Measurements from ENCODE around the gene RIMKLA.
A peak's percentile ranks its signal among the peaks of the same experiment; 100 is the strongest.

RIMKLA gene

DNA sequence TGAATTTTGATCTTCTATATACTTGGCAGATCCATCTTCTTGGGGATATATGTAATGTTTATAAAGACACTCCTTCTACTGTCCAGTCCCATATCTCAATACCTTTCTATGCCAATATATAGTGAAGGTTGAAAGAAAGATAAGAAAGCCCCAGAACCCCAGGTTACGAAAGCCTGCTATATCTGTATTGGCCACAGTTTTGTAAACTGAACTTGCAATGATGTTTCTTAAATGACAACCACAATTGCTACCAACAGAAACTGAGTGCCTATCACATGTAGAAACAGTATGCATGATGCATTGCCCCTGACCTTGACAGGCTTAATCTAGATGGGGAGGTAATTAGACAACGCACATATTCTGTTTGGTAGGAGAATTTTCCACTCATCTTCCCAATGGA, 7.8 kb upstream of the RIMKLA start:
- no peak for DNase-seq

GRCh38 chr1:42379794-42380585, 602 bp upstream of the RIMKLA start:
- DNase-seq: peak; percentile 6

DNA sequence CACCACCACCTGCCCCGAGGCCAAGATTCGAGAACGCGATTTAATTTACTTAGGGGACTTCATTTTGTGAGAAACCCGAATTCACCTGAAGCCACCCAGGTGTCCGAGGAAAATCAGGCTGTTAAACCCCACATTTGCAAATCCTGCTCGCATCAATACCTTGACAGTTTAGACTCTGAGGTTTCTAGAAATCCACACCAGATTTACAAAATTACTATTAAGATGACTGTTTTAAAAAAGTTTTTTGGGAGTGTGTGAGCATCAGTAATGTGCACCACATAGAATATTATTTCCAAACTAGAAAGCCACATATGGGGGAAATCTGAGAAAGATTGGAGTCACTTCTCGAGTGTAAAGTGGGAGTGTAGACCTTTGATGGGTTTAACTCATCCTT, 685 bp downstream of the RIMKLA start:
- DNase-seq: no peak

DNA sequence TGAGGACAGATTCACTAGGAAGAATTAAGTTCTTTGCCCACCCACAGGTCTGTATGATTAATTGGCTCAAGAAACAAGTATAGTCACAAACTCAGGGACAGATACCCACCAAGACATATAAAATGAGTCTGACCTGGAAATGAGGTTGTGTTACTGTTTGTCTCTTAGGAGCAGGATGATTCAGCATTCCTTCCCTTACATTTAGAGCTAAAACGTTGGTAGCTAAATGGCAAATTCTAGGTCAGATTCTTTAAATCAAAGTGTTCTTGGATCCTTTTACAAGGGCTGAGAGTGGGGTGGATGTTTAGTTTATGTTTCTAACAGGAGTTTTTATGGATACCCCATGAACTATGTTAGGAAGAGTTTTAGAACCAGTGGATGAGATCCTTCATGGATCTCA, 4.7 kb downstream of the RIMKLA start:
- DNase-seq: no peak

- DNase-seq: no peak
These were observed 5.5 kb downstream of the RIMKLA start for GRCh38 chr1:42386051-42386450.

- no peak for DNase-seq
These were observed 11.7 kb downstream of the RIMKLA start for GRCh38 chr1:42392255-42392654.

DNA sequence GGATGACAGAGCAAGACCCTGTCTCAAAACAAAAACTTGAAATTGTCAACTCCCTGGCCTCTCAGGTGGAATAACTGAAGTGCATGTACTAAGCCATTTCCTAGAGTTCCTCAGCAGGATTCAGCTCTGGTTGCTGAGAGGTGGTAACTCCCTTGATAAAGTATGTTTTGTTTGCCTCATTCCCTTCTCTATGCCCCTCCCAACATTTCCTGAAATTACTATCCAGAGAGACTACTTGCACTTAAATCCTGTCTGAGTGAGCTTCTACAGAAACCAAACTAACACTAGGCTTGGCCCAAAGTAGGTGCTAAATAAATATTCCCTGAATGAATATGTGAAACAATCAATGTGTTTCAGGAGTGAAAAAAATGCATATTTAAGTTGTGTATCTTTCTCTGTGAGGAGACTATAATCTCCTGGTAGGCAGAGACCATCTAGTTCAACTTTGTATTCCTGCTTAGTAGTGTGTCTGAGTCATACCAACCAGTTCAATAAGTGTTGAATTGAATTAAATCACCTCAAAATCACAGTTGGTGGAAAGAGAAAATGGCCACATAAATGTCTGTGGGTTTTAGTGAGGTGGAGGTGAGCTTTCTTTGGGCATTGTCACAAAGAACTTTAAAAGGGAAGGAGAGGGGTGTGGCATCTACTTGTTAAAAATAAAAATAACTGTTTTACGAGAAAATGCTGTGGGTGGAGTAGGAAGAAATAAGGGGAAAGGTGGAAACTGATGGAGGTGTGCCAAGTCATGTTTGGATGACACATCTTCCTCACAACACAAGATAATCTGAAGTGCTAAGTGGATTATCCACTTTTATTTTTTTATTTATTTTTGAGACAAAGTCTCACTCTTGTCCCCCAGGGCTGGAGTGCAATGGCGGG, 12.6 kb downstream of the RIMKLA start:
- DNase-seq: no peak

DNA sequence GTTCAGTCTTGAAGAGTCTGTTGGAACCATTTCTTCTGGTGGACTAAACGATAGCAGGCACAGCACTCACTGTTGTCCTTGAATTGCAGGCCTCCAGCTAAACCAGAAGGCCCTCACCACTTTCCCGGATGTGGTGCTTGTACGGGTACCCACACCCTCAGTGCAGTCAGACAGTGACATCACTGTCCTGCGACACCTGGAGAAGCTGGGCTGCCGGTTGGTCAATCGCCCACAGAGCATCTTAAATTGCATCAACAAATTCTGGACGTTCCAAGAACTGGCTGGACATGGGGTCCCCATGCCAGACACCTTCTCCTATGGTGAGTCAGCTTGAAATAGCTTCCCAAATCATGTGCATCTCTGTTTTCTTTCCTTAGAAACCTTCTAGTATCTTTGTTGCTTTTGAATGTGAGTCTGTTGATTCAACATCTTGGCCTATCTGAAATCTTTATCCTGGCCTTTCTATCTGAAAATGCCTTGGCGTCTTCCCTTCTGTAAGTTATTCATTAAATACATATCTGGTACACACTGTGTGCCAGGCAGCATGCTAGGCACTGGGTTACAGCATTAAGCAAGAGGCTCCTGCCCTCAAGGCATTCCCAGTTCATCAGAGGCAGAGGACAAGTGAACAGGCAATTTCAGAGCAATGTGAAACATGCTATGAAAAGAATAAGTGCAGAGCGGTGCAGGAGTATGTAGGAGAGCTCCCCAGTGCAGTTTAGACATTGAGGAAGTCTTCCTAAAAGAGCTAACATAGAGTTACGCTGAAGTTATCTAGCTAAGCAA, 18.9 kb downstream of the RIMKLA start:
- no peak for DNase-seq

DNA sequence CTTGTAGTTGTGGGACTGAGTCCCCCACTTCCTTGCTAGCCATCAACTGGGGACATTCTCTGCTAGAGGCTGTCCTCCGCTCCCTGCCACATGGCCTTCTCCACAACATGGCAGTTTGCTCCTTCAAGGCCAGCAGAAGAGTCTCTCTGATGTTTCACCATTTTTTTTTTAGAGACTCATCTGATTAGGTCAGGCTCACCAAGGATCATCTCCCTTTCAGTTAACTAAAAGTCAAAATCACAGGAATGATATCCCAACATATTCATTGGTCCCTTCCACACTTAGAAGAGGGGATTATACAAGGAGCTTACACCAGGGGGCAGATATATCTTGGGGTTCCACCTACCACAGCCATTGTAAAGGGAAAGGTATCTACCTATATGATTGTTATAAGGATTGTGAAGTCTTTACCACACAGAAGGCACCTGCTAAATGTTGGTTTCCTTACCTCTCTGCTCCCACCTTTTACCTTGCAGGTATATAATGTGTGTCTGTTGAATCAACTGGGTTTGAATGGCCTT, 23.3 kb downstream of the RIMKLA start:
- DNase-seq: no peak

DNA sequence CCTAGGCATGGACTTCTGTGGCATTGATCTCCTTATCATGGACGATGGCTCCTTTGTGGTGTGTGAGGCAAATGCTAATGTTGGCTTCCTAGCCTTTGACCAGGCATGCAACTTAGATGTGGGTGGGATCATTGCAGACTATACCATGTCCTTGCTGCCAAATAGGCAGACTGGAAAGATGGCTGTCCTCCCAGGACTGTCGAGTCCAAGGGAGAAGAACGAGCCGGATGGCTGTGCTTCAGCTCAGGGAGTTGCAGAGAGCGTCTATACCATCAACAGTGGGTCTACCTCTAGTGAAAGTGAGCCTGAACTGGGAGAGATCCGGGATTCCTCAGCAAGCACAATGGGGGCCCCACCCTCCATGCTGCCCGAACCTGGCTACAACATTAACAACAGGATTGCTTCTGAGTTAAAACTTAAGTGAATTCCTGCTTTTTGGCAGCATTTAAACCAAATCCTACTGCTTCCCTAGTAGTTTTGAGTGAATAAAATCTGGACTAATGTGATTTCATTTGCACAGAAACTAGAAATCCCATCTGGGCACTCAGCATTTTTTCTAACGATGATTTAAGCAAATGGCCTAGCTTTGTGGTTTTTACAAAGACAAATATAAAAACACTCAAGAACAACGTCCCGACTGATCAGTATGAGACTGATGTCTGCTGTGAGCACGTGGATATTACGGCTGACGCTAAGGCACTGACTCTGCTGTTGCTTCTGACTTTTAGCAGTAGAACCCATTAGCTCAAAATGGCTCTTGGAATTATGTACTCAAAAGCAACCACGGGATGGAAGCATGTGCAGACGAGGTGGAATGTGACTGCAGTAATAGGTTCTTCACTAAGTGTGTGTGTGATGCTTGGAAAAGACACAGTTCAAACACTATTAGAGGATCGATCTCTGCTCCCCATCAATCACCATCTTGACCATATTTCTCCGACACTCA, 34.2 kb downstream of the RIMKLA start:
- no peak for DNase-seq

GRCh38 chr1:42417166-42417565, 36.6 kb downstream of the RIMKLA start:
- DNase-seq: no peak

GRCh38 chr1:42418516-42418915, 37.9 kb downstream of the RIMKLA start:
- no peak for DNase-seq

DNA sequence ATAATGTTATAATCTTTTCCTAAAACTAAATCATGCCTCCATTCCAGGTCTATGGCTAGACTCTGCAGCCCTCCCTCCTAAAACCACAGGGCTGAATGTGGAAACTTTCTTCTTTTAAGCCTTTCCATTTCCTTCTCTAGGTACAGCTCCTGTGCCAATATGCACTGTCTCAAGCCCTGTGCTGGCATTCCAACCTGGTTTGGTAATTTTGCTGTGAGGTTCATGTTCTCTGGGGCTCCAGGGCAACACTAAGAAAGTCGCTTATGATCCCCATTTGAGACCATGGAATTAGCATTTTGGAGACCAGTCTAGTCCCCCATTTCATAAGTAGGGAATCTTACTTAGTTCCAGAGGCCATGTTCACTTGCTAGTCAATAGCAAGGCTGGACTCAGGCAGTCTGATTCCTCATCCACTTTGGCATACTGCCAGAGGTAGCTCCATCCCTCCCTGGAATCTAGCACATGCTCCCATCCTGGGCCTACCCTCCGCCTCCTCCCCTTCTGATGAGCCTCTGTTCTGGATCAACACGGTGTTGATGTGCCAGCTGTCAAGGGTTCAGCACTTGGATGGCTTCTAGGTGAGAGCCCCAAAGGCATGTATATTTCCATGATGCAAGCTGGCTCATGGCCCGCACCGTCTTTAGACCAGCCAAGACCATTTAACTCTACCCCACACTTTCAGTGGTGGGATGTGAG, 38.7 kb downstream of the RIMKLA start:
- DNase-seq: no peak

GRCh38 chr1:42420121-42420520, 39.5 kb downstream of the RIMKLA start:
- no peak for DNase-seq

- no peak for DNase-seq
These were observed 40.5 kb downstream of the RIMKLA start for GRCh38 chr1:42420911-42421585.

- DNase-seq: no peak
These were observed 42.1 kb downstream of the RIMKLA start for GRCh38 chr1:42422737-42423136.

GRCh38 chr1:42423681-42424080, 43.1 kb downstream of the RIMKLA start:
- no peak for DNase-seq

DNA sequence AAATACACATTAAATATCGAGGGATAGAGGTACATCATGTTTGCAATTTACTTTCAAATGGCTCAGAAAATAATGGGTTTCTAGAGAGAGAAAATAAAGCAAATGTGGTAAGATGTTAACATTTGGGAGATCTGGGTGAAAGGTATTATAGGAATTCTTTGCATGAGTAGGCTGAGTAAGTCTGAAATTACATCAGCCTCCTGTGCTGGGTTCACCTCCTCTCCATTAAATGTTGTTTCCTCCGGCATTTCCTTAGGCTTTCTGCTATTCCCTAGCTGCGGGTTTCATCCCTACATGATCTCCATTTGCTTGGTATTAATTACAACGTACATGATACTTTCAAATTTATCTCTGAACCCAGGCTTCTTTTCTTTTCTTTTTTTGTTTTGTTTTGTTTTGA, 43.6 kb downstream of the RIMKLA start:
- no peak for DNase-seq

DNA sequence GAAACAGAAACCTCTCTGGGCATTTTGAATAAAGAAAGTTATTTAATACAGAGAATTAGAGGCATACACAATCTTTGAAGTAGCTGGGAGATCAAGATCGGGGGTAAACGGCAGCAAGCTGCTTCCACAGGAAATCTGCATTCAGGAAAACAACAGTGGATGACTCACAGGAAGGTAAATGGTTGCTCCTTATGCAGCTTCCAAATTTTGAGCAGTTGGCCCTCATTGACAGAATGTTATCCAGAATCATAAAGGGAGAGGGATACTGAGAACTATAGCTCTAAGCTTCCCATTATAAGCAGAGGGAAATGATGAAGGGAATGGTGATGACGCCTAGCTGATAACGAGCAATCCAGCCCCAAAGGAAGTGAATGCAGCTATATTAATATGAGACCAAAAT, 46.6 kb downstream of the RIMKLA start:
- DNase-seq: no peak

DNA sequence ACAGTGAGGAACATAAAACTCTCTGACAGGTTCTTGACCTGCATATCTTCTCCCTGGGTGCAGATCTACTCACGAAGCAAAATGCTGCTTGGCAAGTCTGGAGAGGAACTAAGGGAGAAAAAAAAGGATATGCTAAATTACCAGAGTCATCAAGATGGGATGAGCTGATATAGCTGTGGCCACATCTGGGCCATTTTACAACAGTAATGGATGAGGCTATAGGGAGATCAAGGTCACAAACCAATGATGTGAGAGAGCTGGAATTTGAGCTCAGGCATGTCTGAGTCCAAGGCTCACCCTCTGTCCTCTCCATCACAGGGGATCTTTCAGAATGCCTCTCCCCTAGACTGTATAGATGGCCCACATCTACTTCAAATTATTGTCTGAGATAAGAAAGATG, 49.0 kb downstream of the RIMKLA start:
- DNase-seq: no peak
